OCI-LY3 (cell line): Measurements from ENCODE around the gene CHN1.

Experiments used
- EZH2phosphoT487 ChIP-seq: fragments of 200-600 bp; shearing (Covaris generic); IDR thresholded peaks from 2 replicates; pipeline ENCODE4 v1.6.1; 2018; ENCODE audit warnings: antibody characterized with exemption, mixed run types, low read depth
- TF ChIP-seq, protein P1 (sequence below): fragments of 200-600, 300-600 bp; sonication (generic); IDR thresholded peaks from 2 replicates; pipeline ENCODE4 v1.5.1; 2014; ENCODE audit warnings: antibody characterized with exemption, low read length, low read depth

- TF ChIP-seq, protein P1, sequence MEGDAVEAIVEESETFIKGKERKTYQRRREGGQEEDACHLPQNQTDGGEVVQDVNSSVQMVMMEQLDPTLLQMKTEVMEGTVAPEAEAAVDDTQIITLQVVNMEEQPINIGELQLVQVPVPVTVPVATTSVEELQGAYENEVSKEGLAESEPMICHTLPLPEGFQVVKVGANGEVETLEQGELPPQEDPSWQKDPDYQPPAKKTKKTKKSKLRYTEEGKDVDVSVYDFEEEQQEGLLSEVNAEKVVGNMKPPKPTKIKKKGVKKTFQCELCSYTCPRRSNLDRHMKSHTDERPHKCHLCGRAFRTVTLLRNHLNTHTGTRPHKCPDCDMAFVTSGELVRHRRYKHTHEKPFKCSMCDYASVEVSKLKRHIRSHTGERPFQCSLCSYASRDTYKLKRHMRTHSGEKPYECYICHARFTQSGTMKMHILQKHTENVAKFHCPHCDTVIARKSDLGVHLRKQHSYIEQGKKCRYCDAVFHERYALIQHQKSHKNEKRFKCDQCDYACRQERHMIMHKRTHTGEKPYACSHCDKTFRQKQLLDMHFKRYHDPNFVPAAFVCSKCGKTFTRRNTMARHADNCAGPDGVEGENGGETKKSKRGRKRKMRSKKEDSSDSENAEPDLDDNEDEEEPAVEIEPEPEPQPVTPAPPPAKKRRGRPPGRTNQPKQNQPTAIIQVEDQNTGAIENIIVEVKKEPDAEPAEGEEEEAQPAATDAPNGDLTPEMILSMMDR, result no peak
- no peak for TF ChIP-seq EZH2phosphoT487
These were observed 3.8 kb upstream of the CHN1 start for GRCh38 chr2:175008801-175009495.
